Stomach (tissue), 4 donors: ENCODE measurements around the gene TIMM17A.

Experiments used
- POLR2AphosphoS5 ChIP-seq, 3 donors: sonication (generic); formaldehyde crosslinking; IDR thresholded peaks; one replicate each; pipeline ENCODE4 v1.6.1; 2016; ENCODE audit warnings: antibody characterized with exemption in 3 of 3
- TF ChIP-seq, protein P1 (sequence below), 7 experiments: fragments of 450-650 bp in 4 of 7; fragments of 200-600 bp in 3 of 7; sonication (generic) in 3 of 7; IDR thresholded peaks; one replicate each; pipeline ENCODE4 v1.5.1; 2016 to 2019; ENCODE audit warnings: antibody characterized with exemption in 7 of 7, control low read depth in 2 of 7, mild to moderate bottlenecking in 1 of 7

DNA sequence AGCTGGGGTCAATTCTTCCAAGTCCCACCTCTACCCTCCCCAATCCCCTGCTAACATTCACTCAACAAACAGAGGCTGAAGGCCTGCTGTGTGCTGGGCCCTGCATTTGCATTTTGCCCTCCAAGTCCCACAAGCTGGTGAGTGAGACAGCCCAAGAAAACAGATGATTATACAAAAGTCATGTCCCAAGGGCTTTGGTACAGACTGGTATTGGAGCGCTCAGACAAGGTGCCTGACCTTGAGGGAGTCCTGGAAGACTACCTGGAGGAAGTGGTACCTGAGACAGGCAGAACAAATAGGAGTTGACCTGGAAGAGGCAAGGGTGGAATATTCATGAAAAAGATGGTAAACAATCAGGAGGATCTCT, 13.2 kb upstream of the TIMM17A start:
- no peak for TF ChIP-seq POLR2AphosphoS5 (IDR thresholded peaks at IDR 0.05)
- TF ChIP-seq, protein P1, sequence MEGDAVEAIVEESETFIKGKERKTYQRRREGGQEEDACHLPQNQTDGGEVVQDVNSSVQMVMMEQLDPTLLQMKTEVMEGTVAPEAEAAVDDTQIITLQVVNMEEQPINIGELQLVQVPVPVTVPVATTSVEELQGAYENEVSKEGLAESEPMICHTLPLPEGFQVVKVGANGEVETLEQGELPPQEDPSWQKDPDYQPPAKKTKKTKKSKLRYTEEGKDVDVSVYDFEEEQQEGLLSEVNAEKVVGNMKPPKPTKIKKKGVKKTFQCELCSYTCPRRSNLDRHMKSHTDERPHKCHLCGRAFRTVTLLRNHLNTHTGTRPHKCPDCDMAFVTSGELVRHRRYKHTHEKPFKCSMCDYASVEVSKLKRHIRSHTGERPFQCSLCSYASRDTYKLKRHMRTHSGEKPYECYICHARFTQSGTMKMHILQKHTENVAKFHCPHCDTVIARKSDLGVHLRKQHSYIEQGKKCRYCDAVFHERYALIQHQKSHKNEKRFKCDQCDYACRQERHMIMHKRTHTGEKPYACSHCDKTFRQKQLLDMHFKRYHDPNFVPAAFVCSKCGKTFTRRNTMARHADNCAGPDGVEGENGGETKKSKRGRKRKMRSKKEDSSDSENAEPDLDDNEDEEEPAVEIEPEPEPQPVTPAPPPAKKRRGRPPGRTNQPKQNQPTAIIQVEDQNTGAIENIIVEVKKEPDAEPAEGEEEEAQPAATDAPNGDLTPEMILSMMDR (IDR thresholded peaks at IDR 0.05), result no peak
